Pulmonary artery endothelial cell (primary cell): ENCODE measurements around the gene PAX6. TPM values are rescaled to one million over a fixed set of nuclear protein-coding genes. Genes with fewer than 3 reads are reported as not detected.

Source experiments
- DNase-seq: peaks from one replicate; pipeline ENCODE4 v3.0.0-alpha.2; 2011; ENCODE audit warnings: low read depth, low spot score
- total RNA-seq: library from RNA; depleted of rRNA; stranded (reverse); fragments of >200 nt; gene quantifications from 2 replicates; pipeline ENCODE4 v1.2.3, GENCODE V29; 2014

PAX6 gene
- total RNA-seq, 1 donor from 2014 or later = 0.07 TPM

DNA sequence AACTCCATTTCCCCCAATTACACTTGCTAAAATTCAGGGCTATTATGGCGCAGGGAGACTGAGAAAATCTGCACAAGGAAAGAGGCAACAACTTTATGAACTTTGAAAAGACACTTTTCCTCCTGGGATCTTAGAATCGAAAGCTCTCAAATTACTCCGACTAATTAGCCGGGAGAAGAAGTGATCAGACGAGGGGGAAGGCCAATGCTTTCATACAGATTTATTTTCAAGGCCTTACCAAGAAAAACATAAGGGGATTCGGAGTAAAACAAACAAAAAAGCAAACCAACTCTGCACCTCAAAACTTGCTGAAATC is 1.6 kb downstream of the PAX6 start:
- no peak for DNase-seq

- DNase-seq = no peak
These were observed 2.2 kb downstream of the PAX6 start for GRCh38 chr11:31808721-31809540.

GRCh38 chr11:31807799-31808667 is 3.1 kb downstream of the PAX6 start:
- no peak for DNase-seq

GRCh38 chr11:31806928-31807798 is 4.0 kb downstream of the PAX6 start:
- no peak for DNase-seq

GRCh38 chr11:31806186-31806927 is 4.8 kb downstream of the PAX6 start:
- DNase-seq = no peak

DNA sequence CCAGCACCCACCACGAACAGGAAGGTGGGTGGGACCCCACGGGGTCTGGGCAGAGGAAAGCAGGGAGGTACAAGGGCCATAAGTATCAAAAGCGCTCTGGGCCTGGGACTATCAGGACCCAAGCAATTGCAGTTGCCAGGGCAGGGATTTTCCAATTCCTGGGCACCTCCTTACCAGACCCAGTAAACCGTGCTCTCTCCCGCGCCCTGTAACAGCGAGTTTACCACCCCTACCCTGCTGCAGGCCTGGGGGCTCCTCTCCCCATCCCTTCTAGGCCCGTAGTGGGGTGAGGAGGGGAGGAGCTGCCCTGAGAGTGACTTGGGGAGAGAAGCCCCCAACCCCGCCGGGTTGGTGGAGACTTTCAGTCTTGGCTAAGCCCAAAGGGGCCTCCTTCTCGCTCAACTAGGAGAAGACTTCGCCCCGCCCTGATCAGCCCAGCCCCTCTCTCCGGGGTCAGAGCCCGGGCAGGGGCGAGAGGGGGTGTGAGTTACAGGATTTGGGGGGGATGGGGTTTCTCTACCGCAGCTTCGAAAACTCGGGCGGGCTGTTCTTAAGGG is 5.4 kb downstream of the PAX6 start:
- no peak for DNase-seq

DNA sequence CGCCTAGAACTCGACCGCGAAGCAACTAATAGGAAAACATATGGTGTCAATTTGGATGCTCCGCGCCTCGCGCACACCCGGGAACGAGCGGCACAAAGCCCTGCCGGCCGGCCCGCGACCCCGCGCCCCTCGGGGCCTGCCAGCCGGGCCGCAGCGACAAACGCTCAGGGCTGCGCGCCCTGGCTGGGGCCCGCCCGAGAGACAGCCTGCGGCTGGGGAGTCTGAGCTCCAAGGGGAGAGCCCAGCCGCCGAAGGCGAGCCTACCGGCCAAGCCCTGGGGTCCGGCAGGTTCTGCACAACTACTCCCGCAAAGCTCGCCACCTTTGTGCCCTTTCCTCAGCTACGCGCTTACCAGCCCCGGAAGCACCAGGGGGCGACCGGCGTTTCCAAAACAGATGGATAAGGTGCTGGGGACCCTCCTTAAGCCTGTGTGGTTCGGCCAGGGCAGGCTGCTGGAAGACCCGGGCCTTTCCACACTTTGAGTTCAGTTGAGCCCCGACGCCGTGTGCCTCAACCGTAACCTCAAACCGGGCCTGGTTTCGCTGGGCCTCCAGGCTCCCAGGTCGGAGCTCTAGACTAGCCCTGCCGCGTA is 6.0 kb downstream of the PAX6 start:
- no peak for DNase-seq

- no peak for DNase-seq
These were observed 6.6 kb downstream of the PAX6 start for GRCh38 chr11:31804312-31805036.

DNA sequence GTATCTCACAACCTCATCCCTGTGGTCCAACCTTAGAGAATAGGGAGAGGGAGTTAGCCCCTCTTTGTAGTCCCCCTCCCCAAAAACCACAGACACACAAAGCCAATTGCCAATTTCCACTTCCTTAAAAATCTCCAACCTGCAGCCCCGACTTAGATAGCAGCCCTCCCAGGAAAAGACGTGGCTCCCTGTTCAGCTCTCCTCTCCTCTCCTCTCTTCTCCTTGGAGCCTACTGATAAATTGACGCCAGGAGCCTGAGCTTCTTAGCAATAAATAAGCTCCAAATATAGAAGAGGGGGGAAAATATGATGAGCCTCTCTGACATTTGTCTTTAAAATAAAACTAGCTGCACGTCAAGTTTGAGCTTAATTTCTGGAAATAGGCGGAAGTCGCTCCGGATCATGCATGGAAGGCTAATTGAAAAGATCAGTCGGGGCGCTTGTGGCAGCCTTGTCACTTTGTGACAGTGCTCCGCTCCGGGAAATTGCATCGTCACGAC is 7.3 kb downstream of the PAX6 start:
- DNase-seq = no peak

DNA sequence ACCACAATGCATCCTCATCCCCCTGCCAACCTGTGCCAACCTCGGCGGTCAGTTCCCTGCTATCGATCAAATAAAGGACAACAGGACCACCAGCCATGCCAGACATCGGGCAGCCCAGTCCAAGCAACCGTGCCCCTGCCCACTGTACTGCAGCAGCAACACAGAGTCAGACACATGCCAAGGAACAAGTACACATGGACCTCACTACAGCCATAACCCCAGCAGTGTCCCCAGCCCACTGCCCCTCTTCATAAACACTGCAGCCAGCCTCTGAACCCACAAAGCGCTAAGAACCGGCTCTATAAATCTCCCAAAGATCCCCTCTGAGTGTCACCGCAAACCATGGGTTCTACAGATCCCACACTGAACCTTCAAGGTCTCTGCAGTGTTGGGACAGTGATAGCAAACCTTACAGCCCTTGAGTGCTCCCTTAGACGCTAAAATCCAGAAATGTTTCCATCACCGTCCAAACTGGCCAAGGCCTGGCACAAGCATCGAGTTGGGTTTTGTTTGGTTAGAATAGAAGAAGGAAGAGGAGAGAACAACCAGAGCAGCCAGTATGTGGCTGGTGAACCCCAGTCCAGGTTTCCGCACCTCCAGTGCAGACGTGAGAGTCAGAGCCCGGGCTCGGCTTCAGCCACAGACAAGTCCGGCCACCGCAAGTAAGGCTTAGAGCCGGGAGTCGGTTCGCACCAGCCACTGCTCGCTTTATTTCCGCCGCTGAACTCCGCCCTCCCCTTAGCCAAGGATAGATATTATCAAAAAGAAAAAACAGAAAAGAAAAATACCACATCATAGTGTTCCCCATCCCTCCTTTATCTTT is 7.9 kb downstream of the PAX6 start:
- DNase-seq = no peak

DNA sequence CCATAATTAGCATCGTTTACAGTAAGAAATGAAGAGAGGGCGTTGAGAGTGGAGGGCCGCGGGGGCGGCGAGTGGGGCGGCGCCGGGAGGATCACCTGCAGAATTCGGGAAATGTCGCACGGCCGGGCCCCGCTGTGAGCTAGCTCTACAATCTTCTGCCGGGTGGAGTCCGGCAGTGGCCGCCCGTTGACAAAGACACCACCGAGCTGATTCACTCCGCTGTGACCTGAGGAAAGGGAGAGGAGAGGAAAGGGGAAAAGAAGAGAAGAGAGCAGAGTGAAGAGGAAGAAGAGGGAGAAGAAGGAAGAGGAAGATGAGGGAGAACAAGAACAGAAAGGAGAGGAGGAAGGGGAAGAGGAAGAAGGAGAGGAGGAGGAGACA is 8.5 kb downstream of the PAX6 start:
- DNase-seq = no peak

- no peak for DNase-seq
These were observed 9.0 kb downstream of the PAX6 start for GRCh38 chr11:31802000-31802551.

DNA sequence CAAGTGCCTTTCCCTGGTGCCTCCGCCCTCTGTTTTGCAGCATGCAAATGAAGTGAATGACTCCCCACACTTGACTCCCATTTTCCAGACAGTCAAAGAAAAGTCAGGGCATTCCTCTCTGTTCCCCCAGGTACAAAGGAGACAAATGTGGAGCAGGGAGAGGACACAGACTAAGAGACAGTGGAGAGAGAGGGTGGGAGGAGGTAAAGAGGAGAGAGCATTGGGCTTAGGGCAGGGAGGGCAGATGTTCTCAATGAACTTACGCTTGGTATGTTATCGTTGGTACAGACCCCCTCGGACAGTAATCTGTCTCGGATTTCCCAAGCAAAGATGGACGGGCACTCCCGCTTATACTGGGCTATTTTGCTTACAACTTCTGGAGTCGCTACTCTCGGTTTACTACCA is 9.8 kb downstream of the PAX6 start:
- no peak for DNase-seq

DNA sequence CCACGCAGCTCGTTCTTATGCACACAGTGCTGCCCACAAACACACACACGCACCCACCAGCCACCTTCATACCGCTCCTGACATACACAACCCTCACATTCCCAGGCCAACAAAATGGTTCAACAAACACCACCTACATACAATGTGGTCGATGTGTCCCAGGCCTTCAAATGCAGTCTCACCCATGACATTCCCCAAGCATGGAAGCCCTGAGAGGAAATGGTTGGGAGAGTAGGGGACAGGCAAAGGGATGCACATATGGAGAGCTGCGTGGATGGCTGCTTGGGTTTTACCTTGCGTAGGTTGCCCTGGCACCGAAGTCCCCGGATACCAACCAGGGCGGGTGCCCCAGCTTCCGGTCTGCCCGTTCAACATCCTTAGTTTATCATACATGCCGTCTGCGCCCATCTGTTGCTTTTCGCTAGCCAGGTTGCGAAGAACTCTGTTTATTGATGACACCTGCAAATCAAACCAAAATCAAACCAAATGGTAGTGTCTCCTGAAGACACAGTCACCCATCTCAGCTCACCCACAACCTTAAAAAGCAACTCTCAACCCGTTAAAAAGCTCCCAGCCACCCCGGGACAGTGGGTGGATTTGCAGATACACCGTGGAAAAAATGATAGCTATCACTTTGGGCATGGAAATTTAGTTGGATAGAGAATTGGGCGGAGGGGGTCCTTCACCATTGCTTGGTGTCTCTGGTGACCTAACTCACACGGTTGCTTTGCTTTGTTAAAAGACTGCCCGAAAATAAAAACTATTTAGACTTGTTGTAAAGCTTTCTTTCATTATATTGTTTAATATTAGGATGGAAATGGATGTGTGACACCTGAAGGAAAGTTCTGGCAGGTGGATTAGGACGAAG is 10.5 kb downstream of the PAX6 start:
- no peak for DNase-seq

DNA sequence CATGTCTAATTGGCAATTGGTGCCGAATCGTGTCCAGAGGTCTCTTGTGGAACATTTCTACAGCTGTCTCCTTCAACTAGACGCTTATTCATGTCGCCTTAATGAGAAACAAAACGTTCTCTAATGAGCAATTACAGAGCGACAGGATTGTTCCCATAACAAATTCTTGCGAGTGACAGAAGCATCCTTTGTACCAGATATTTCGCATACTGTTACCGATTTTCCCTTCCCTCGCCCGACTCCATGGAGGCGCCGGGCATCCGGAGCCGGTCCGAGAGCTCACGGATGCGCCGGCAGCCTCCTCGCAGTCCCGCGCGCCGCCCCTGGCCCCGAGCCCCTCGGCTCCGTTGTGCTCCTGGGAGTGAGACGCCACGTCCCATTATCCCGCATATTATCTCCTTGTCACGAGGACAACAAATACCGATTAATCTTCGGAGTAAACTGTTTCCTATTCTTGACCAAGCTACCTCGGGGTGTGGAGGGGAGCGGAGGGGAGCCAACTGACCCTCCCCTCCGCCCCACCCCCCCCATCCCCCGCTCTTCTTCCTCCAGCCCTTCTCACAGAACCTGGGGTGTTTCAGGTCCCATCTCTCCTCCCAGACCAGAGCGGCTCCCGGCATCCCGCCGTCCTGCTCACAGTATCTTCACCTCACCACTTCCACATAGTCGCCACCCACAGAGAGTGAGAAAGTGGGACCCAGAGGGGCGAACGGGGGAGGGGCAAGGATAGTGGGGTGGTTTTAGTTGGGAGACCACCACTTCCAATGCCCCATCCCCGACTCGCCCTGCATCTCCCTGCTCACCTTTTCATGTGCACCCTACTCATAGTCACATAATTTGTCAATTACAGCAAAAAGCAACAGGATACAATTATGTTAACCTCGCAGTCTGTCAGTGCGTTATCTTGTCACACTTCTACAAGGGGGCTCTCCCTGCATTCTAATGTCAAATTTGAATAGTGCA is 11.4 kb downstream of the PAX6 start:
- DNase-seq = no peak
